Measurements from ENCODE around the gene KHDRBS2. TPM values are rescaled to one million over a fixed set of nuclear protein-coding genes. Genes with fewer than 3 reads are reported as not detected.

Gene KHDRBS2
- total and polyA plus RNA-seq, 8 donors = 0.05 to 0.12 (median 0.09) TPM; not detected in 3

GRCh38 chr6:61751986-61752385, 534.0 kb downstream of the KHDRBS2 start:
- TF ChIP-seq CTCF (IDR thresholded peaks at IDR 0.05) = no peak
- H3K27me3 ChIP-seq = no peaks in the 10 kb centered on the region
- no peaks in the 10 kb centered on the region for H3K36me3 ChIP-seq
- WGBS, 2 donors = 56 to 70% methylated on average over 3 of the region's 3 CpGs
- FAIRE-seq (no peak), ATAC-seq (no peak), DNase-seq (no peak)
- H3K27ac ChIP-seq = no peak overlapping the region
- no peak overlapping the region for H3K4me3 ChIP-seq
- H3K9me3 ChIP-seq = no peaks in the 10 kb centered on the region
- H3K4me1 ChIP-seq = no peaks in the 10 kb centered on the region
- intact Hi-C loops (cut with DNase I) = no loop called here

- Histone ChIP-seq H3K9me3 (no peaks in the 10 kb centered on the region), H3K4me1 (no peaks in the 10 kb centered on the region), H3K27me3 (no peaks in the 10 kb centered on the region), H3K4me3 (no peak overlapping the region), H3K27ac (no peak overlapping the region), H3K36me3 (no peaks in the 10 kb centered on the region)
- intact Hi-C loops (cut with DNase I) = no loop called here
- WGBS, 2 donors = 56 to 67% methylated on average over 5 of the region's 5 CpGs
- no peak for FAIRE-seq
- DNase-seq = no peak
- no peak for TF ChIP-seq CTCF (IDR thresholded peaks at IDR 0.05)
- no peak for ATAC-seq
Measured at GRCh38 chr6:61745994-61746393, 540.0 kb downstream of the KHDRBS2 start.

- Histone ChIP-seq H3K27me3 (no peaks in the 10 kb centered on the region), H3K4me3 (no peak overlapping the region), H3K36me3 (no peaks in the 10 kb centered on the region), H3K9me3 (no peaks in the 10 kb centered on the region), H3K27ac (no peak overlapping the region), H3K4me1 (no peaks in the 10 kb centered on the region)
- no peak for ATAC-seq
- no peak for DNase-seq
- intact Hi-C loops (cut with DNase I) = no loop called here
- 64 to 78% methylated on average over 3 of the region's 3 CpGs for WGBS, 2 donors
- no peak for FAIRE-seq
- no peak for TF ChIP-seq CTCF (IDR thresholded peaks at IDR 0.05)
Measured at GRCh38 chr6:61711849-61712248, 574.2 kb downstream of the KHDRBS2 start.

GRCh38 chr6:61688165-61688564, 597.9 kb downstream of the KHDRBS2 start:
- H3K4me3 ChIP-seq = no peak overlapping the region
- DNase-seq = no peak
- H3K27ac ChIP-seq = no peak overlapping the region
- 56 to 76% methylated on average over 2 of the region's 2 CpGs for WGBS, 2 donors
- no peaks in the 10 kb centered on the region for H3K27me3 ChIP-seq
- H3K9me3 ChIP-seq = no peaks in the 10 kb centered on the region
- TF ChIP-seq CTCF (IDR thresholded peaks at IDR 0.05) = no peak
- no peaks in the 10 kb centered on the region for H3K4me1 ChIP-seq
- intact Hi-C loops (cut with DNase I) = no loop called here
- no peaks in the 10 kb centered on the region for H3K36me3 ChIP-seq
- no peak for FAIRE-seq
- no peak for ATAC-seq

- WGBS, 2 donors = 21 to 26% methylated on average over 2 of the region's 2 CpGs
- TF ChIP-seq CTCF (IDR thresholded peaks at IDR 0.05) = no peak
- no peaks in the 10 kb centered on the region for H3K9me3 ChIP-seq
- no peaks in the 10 kb centered on the region for H3K27me3 ChIP-seq
- DNase-seq (no peak), ATAC-seq (no peak), FAIRE-seq (no peak)
- intact Hi-C loops (cut with DNase I) = no loop called here
- H3K27ac ChIP-seq = no peak overlapping the region
- no peaks in the 10 kb centered on the region for H3K4me1 ChIP-seq
- no peak overlapping the region for H3K4me3 ChIP-seq
- no peaks in the 10 kb centered on the region for H3K36me3 ChIP-seq
Measured at GRCh38 chr6:61682562-61682961, 603.5 kb downstream of the KHDRBS2 start.
